WTC11 (cell line): ENCODE results near the gene FKBP14. TPM values are rescaled to one million over a fixed set of nuclear protein-coding genes. Genes with fewer than 3 reads are reported as not detected.

Source experiments
- ATAC-seq: fragments of 200-7000 bp; cut with Tn5 transposase; 2 replicates; pipeline ENCODE4 v1.10.0; 2021; ENCODE audit warnings: mild to moderate bottlenecking, moderate library complexity
- CTCF ChIA-PET: fragments of 300-600 bp; sonication (Branson Sonifier 250); formaldehyde crosslinking; loops from one replicate; lab custom pipeline; 2021; ENCODE audit warnings: antibody characterized with exemption; lab: Charles Lee
- POLR2A ChIA-PET: fragments of 350-600 bp; sonication (Branson Sonifier 250); formaldehyde crosslinking; loops from one replicate; lab custom pipeline; 2021; ENCODE audit warnings: antibody characterized with exemption; lab: Charles Lee
- DNase-seq: peaks from one replicate; pipeline ENCODE4 v3.0.0; 2021; ENCODE audit warnings: low spot score
- H3K27ac Mint-ChIP-seq: 2 replicates; pipeline ENCODE4 v1.8.0; 2021; ENCODE audit warnings: mixed read lengths
- H3K27me3 Mint-ChIP-seq: 2 replicates; pipeline ENCODE4 v1.8.0; 2021; ENCODE audit warnings: low read depth, mild to moderate bottlenecking, moderate library complexity, mixed read lengths
- H3K36me3 Mint-ChIP-seq: 2 replicates; pipeline ENCODE4 v1.8.0; 2021; ENCODE audit warnings: mixed read lengths
- H3K4me1 Mint-ChIP-seq: 2 replicates; pipeline ENCODE4 v1.8.0; 2022; ENCODE audit warnings: mixed read lengths
- H3K4me3 Mint-ChIP-seq: 2 replicates; pipeline ENCODE4 v1.8.0; 2021; ENCODE audit warnings: mild to moderate bottlenecking, moderate library complexity, mixed read lengths
- H3K9me3 Mint-ChIP-seq: 2 replicates; pipeline ENCODE4 v1.8.0; 2021; ENCODE audit warnings: mixed read lengths
- ATF2 ChIP-seq: sonication (generic); formaldehyde crosslinking; IDR thresholded peaks from 2 replicates; pipeline ENCODE4 v1.8.1; 2022; ENCODE audit warnings: low read depth, missing genetic modification reagents, borderline replicate concordance
- CDX4 ChIP-seq: fragments of 250-450 bp; sonication (Bioruptor Pico); IDR thresholded peaks from 2 replicates; pipeline ENCODE4 v1.9.0; 2021; ENCODE audit warnings: moderate library complexity, mild to moderate bottlenecking, inconsistent platforms, borderline replicate concordance
- E2F4 ChIP-seq: sonication (generic); formaldehyde crosslinking; IDR thresholded peaks from 2 replicates; pipeline ENCODE4 v1.8.1; 2022; ENCODE audit warnings: low read depth, mild to moderate bottlenecking, moderate library complexity, missing genetic modification reagents, borderline replicate concordance
- ETV6 ChIP-seq: sonication (generic); formaldehyde crosslinking; IDR thresholded peaks from 2 replicates; pipeline ENCODE4 v1.8.1; 2022; ENCODE audit warnings: mild to moderate bottlenecking, missing genetic modification reagents
- HMGA2 ChIP-seq: fragments of 250-450 bp; sonication (Bioruptor Pico); IDR thresholded peaks from 2 replicates; pipeline ENCODE4 v1.4.0; 2021; ENCODE audit warnings: mild to moderate bottlenecking, moderate library complexity
- MXD4 ChIP-seq: fragments of 250-450 bp; sonication (Bioruptor Pico); IDR thresholded peaks from 2 replicates; pipeline ENCODE4 v1.8.0; 2021; ENCODE audit warnings: mild to moderate bottlenecking, moderate library complexity, borderline replicate concordance
- NFE2L1 ChIP-seq: sonication (generic); formaldehyde crosslinking; IDR thresholded peaks from 2 replicates; pipeline ENCODE4 v1.8.1; 2023; ENCODE audit warnings: missing genetic modification reagents
- NR2C2 ChIP-seq: sonication (generic); formaldehyde crosslinking; IDR thresholded peaks from 2 replicates; pipeline ENCODE4 v1.8.0; 2022; ENCODE audit warnings: mild to moderate bottlenecking, missing genetic modification reagents
- OVOL2 ChIP-seq: fragments of 250-450 bp; sonication (Bioruptor Pico); IDR thresholded peaks from 2 replicates; pipeline ENCODE4 v1.9.0; 2021; ENCODE audit warnings: mild to moderate bottlenecking, borderline replicate concordance
- ZNF263 ChIP-seq: sonication (generic); formaldehyde crosslinking; IDR thresholded peaks from 2 replicates; pipeline ENCODE4 v1.8.1; 2022; ENCODE audit warnings: low read depth, mild to moderate bottlenecking, moderate library complexity, missing genetic modification reagents
- ZNF317 ChIP-seq: sonication (generic); formaldehyde crosslinking; IDR thresholded peaks from 2 replicates; pipeline ENCODE4 v1.8.1; 2023; ENCODE audit warnings: low read depth, mild to moderate bottlenecking, moderate library complexity, missing genetic modification reagents, borderline replicate concordance
- total RNA-seq: library from RNA; stranded (reverse); gene quantifications from 3 replicates; pipeline ENCODE4 v1.2.3, GENCODE V29; 2021
- TF ChIP-seq, protein P1 (sequence below): sonication (generic); formaldehyde crosslinking; IDR thresholded peaks from 2 replicates; pipeline ENCODE4 v1.8.0; 2023; ENCODE audit warnings: missing genetic modification reagents, mild to moderate bottlenecking, borderline replicate concordance
- TF ChIP-seq, protein P2 (sequence below): fragments of 250-450 bp; sonication (Bioruptor Pico); IDR thresholded peaks from 2 replicates; pipeline ENCODE4 v1.8.0; 2021; ENCODE audit warnings: mild to moderate bottlenecking
- TF ChIP-seq, protein P3 (sequence below): sonication (generic); formaldehyde crosslinking; IDR thresholded peaks from 2 replicates; pipeline ENCODE4 v1.8.1; 2023; ENCODE audit warnings: mild to moderate bottlenecking, missing genetic modification reagents
- TF ChIP-seq, protein P4 (sequence below): sonication (generic); formaldehyde crosslinking; IDR thresholded peaks from 2 replicates; pipeline ENCODE4 v1.8.0; 2023; ENCODE audit warnings: missing genetic modification reagents

The FKBP14 gene
- total RNA-seq, 1 experiment from 2014 or later: 23.0 TPM

DNA sequence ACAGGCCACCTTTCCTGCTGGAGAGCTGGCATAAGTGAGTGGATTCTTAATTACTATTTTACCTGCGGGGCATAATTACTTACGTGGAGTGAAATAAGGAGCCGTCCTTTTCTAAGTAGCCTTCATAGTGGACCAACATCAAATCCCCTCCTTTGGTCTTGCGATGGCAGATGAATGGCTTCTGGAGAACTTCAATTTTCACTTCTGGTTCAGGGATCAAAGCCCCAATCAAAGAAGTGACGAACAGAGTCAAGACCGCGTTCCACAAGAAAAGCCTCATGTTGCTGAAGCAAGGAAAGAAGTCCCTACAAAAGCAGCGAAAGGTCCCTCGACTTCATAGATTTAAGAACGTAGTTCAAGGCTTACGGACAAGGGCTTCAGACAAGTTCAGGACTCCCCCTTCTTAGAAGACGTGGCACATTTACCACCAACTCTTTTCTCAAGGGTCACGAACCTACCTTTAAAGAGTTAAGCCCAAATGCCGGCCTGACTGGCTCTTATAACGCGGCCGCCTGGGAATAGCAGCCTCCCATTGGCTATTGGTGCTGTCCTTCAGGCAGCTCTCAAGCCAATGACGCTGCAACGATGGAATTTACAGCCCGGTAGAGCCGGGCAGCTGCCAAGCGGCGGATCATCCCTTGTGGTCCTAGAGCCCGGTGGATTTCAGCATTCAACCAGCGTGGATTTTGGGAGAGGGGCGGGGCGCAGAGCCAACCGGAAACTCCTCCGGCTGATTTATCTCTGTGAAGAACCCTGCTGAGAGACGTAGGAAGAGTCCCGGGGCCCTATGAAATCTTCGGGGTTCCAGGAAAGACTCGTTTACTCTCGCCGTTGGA lies at the start of gene FKBP14 (continued):
- no peak for TF ChIP-seq ATF2 (CRISPR knock-in tag)
- no peak for TF ChIP-seq MXD4 (CRISPR knock-in tag)
- TF ChIP-seq, protein P1, sequence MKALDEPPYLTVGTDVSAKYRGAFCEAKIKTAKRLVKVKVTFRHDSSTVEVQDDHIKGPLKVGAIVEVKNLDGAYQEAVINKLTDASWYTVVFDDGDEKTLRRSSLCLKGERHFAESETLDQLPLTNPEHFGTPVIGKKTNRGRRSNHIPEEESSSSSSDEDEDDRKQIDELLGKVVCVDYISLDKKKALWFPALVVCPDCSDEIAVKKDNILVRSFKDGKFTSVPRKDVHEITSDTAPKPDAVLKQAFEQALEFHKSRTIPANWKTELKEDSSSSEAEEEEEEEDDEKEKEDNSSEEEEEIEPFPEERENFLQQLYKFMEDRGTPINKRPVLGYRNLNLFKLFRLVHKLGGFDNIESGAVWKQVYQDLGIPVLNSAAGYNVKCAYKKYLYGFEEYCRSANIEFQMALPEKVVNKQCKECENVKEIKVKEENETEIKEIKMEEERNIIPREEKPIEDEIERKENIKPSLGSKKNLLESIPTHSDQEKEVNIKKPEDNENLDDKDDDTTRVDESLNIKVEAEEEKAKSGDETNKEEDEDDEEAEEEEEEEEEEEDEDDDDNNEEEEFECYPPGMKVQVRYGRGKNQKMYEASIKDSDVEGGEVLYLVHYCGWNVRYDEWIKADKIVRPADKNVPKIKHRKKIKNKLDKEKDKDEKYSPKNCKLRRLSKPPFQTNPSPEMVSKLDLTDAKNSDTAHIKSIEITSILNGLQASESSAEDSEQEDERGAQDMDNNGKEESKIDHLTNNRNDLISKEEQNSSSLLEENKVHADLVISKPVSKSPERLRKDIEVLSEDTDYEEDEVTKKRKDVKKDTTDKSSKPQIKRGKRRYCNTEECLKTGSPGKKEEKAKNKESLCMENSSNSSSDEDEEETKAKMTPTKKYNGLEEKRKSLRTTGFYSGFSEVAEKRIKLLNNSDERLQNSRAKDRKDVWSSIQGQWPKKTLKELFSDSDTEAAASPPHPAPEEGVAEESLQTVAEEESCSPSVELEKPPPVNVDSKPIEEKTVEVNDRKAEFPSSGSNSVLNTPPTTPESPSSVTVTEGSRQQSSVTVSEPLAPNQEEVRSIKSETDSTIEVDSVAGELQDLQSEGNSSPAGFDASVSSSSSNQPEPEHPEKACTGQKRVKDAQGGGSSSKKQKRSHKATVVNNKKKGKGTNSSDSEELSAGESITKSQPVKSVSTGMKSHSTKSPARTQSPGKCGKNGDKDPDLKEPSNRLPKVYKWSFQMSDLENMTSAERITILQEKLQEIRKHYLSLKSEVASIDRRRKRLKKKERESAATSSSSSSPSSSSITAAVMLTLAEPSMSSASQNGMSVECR (CRISPR knock-in tag): no peak
- TF ChIP-seq HMGA2 (CRISPR knock-in tag): no peak
- no peak for TF ChIP-seq CDX4 (CRISPR knock-in tag)
- TF ChIP-seq, protein P2, sequence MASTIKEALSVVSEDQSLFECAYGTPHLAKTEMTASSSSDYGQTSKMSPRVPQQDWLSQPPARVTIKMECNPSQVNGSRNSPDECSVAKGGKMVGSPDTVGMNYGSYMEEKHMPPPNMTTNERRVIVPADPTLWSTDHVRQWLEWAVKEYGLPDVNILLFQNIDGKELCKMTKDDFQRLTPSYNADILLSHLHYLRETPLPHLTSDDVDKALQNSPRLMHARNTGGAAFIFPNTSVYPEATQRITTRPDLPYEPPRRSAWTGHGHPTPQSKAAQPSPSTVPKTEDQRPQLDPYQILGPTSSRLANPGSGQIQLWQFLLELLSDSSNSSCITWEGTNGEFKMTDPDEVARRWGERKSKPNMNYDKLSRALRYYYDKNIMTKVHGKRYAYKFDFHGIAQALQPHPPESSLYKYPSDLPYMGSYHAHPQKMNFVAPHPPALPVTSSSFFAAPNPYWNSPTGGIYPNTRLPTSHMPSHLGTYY (CRISPR knock-in tag): no peak
- TF ChIP-seq NR2C2 (CRISPR knock-in tag): no peak
- no peak for TF ChIP-seq ZNF263
- no peak for TF ChIP-seq NFE2L1
- no peak for TF ChIP-seq OVOL2 (CRISPR knock-in tag)
- TF ChIP-seq, protein P3, sequence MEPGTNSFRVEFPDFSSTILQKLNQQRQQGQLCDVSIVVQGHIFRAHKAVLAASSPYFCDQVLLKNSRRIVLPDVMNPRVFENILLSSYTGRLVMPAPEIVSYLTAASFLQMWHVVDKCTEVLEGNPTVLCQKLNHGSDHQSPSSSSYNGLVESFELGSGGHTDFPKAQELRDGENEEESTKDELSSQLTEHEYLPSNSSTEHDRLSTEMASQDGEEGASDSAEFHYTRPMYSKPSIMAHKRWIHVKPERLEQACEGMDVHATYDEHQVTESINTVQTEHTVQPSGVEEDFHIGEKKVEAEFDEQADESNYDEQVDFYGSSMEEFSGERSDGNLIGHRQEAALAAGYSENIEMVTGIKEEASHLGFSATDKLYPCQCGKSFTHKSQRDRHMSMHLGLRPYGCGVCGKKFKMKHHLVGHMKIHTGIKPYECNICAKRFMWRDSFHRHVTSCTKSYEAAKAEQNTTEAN (CRISPR knock-in tag): no peak
- TF ChIP-seq ETV6 (CRISPR knock-in tag): peak; percentile 34
- no peak for TF ChIP-seq ZNF317 (CRISPR knock-in tag)

- no peak overlapping the region for H3K27ac Mint-ChIP-seq
- H3K4me1 Mint-ChIP-seq: peaks cover 7% of the 10 kb centered on the region
- H3K9me3 Mint-ChIP-seq: no peaks in the 10 kb centered on the region
- DNase-seq (no peak), ATAC-seq (peak; percentile 36; the same call in 1 of the 2 replicates)
- peaks cover 14% of the 10 kb centered on the region for H3K36me3 Mint-ChIP-seq
- H3K27me3 Mint-ChIP-seq: no peaks in the 10 kb centered on the region
- ChIA-PET CTCF (interaction anchor here (0.5 to 4.1 kb wide), 10 partner anchors 10 to 606 kb away, joined by 3 to 26 read pairs (median 5); no protein-coding TSS in a partner anchor), POLR2A (no interaction called here)
- H3K4me3 Mint-ChIP-seq: no peak overlapping the region
- TF ChIP-seq, protein P2 (CRISPR knock-in tag): no peak
- TF ChIP-seq, protein P1 (CRISPR knock-in tag): no peak
- TF ChIP-seq, protein P4, sequence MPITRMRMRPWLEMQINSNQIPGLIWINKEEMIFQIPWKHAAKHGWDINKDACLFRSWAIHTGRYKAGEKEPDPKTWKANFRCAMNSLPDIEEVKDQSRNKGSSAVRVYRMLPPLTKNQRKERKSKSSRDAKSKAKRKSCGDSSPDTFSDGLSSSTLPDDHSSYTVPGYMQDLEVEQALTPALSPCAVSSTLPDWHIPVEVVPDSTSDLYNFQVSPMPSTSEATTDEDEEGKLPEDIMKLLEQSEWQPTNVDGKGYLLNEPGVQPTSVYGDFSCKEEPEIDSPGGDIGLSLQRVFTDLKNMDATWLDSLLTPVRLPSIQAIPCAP (CRISPR knock-in tag): no peak
- no peak for TF ChIP-seq E2F4
These were observed 48.0 kb upstream of the FKBP14 start for GRCh38 chr7:30074422-30075030.
